ENCODE results near the gene BBS2. TPM values are rescaled to one million over a fixed set of nuclear protein-coding genes. Genes with fewer than 3 reads are reported as not detected.
"Not testable (repeated sequence)": the region's sequence is repeated elsewhere in the genome, so short reads cannot be mapped to it uniquely, and the experiment has no call there.

Gene BBS2
- polyA plus RNA-seq, 3 donors from 2014 or later = 16.9 to 25.6 (median 19.2) TPM

GRCh38 chr16:56513091-56513490, 6.7 kb downstream of the BBS2 start:
- no peaks in the 10 kb centered on the region for H3K27me3 Mint-ChIP-seq (ENCODE audit: low read depth in 3 of 3)
- peak overlapping the region in 1 of 6 donors; percentile 42 for H3K27ac Mint-ChIP-seq
- no peak for DNase-seq
- H3K9me3 Mint-ChIP-seq = no peaks in the 10 kb centered on the region
- no peak overlapping the region for H3K4me3 Mint-ChIP-seq
- peaks cover 8 to 10% of the 10 kb centered on the region in 2 donors for H3K4me1 Mint-ChIP-seq
- peaks cover 12 to 27% (median 16%) of the 10 kb centered on the region in 3 donors for H3K36me3 Mint-ChIP-seq

DNA sequence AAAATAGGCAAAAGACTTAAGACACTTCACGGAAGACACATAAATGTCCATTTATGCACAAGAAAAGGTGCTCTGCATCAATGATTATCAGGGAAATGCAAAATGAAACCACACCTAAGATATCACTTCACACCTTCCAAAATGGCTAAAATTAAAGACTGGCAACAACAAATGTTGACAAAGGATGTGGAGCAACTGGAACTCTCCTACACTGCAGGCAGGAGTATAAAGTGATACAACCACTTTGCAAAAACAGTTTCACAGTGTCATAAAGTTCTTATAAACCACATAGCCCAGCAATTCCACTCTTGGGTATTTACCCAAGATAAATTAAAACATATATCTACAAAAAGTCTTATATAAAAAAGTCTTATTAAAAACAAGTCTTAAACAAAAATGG, 7.8 kb downstream of the BBS2 start:
- no peaks in the 10 kb centered on the region for H3K27me3 Mint-ChIP-seq (ENCODE audit: low read depth in 3 of 3)
- DNase-seq = no peak
- H3K27ac Mint-ChIP-seq = no peak overlapping the region
- H3K4me3 Mint-ChIP-seq = no peak overlapping the region
- peaks cover 5 to 10% of the 10 kb centered on the region in 2 donors for H3K4me1 Mint-ChIP-seq
- no peaks in the 10 kb centered on the region for H3K9me3 Mint-ChIP-seq
- peaks cover 19 to 35% (median 20%) of the 10 kb centered on the region in 3 donors for H3K36me3 Mint-ChIP-seq

DNA sequence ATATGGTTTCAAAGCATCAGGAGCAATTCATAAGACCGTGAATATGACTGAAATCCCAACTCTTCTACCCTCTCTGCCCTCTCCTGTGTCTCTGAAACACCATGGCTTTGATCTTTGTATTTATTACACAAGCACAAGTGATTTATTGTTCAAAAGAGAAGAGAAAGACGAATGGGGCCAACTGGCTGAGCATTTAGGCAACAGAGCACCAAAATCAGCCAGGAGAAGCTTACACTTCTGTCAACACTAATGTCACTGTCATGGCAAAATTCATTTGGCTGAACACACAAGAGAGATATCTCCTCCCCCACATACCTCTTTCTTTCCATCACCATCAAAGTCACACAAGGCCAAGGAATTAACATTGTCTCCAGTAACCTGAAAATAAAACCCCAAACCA, 9.3 kb downstream of the BBS2 start:
- Mint-ChIP-seq H3K36me3 (peaks cover 23 to 49% (median 27%) of the 10 kb centered on the region in 3 donors), H3K9me3 (no peaks in the 10 kb centered on the region), H3K27ac (no peak overlapping the region), H3K4me1 (peaks cover 5 to 10% of the 10 kb centered on the region in 2 donors), H3K27me3 (ENCODE audit: low read depth in 3 of 3) (no peaks in the 10 kb centered on the region), H3K4me3 (no peak overlapping the region)
- no peak for DNase-seq

DNA sequence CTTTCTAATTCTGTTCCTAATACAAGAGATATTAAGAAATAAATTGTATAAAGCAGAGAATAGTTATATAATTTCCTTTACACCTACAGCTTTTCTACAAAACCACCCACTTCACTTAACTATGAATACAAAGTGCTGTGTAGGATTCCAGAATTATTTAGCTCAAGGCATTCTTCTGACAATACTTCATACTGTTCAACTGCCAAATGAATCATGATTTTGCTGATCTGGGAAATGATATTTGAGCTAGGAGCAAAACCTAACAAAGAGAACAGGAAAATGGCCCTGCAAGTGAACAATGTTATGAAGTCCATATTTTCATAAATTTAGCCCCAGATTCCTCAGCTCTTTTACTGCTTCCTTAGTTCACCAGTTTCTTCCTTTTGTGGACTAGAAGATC, 12.9 kb downstream of the BBS2 start:
- Mint-ChIP-seq H3K4me3 (no peak overlapping the region), H3K27me3 (ENCODE audit: low read depth in 3 of 3) (peaks cover 0 to 2% (median 0%) of the 10 kb centered on the region in 3 donors), H3K4me1 (no peaks in the 10 kb centered on the region), H3K36me3 (peaks cover 35 to 65% (median 42%) of the 10 kb centered on the region in 3 donors), H3K27ac (peak overlapping the region in 1 of 6 donors; percentile 0), H3K9me3 (no peaks in the 10 kb centered on the region)
- DNase-seq = no peak

DNA sequence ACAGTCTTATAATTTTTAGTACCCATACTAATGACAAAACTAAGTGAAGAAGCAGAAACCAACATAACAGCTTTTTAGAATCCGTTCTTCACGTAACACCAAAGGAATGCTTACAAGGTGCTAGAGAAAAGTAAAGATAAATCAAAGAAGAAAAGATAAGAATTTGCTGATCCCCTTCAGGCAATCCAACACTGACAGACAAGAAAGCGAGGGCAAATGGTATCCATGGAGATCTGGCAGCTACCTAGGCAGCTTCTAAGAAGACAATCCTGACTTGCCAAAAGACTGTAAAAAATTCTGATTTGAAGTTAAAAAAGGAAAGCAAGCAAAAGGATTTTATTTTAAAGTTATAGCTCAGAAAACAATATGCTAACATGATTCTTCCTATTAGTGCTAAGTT, 14.6 kb downstream of the BBS2 start:
- peaks cover 0 to 2% (median 0%) of the 10 kb centered on the region in 3 donors for H3K27me3 Mint-ChIP-seq (ENCODE audit: low read depth in 3 of 3)
- H3K27ac Mint-ChIP-seq = no peak overlapping the region
- DNase-seq = no peak
- no peak overlapping the region for H3K4me3 Mint-ChIP-seq
- no peaks in the 10 kb centered on the region for H3K4me1 Mint-ChIP-seq
- H3K9me3 Mint-ChIP-seq = no peaks in the 10 kb centered on the region
- peaks cover 34 to 64% (median 45%) of the 10 kb centered on the region in 3 donors for H3K36me3 Mint-ChIP-seq

DNA sequence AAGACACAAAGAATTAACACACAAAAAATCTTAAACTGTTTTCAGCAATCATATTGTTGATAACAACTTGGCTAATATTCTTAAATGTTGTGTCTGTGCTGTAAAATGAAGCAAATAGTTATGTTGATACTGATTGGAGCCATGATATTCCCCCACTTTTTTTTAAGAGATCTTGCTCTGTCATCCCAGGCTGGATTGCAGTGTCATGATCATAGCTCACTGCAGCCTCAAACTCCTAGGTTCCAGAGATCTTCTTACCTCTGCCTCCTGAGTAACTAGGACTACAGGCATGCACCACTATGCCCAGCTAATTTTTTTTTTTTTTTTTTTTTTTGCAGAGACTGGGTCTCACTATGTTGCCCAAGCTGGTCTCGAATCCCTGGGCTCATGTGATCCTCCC, 26.0 kb downstream of the BBS2 start:
- H3K4me1 Mint-ChIP-seq = no peaks in the 10 kb centered on the region
- H3K27ac Mint-ChIP-seq = no peak overlapping the region
- peaks cover 37 to 48% (median 39%) of the 10 kb centered on the region in 3 donors for H3K36me3 Mint-ChIP-seq
- H3K4me3 Mint-ChIP-seq = no peak overlapping the region
- no peak for DNase-seq
- no peaks in the 10 kb centered on the region for H3K9me3 Mint-ChIP-seq
- H3K27me3 Mint-ChIP-seq (ENCODE audit: low read depth in 3 of 3) = no peaks in the 10 kb centered on the region

DNA sequence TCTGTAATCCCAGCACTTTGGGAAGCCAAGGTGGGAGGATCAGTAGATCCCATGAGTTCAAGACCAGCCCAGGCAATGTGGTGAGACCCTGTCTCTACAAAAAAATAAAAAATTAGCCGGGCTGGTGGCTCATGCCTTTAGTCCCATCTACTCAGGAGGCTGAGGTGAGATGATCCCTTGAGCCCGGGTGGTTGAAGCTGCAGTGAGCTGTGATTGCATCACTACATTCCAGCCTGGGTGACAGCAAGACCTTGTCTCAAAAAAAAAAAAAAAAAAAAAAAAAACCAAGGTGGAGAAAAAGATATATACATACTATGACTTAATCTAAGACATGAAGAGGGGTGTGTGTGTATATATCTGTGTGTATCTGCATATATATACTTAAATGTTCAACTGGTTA, 26.7 kb downstream of the BBS2 start:
- H3K27ac Mint-ChIP-seq = no peak overlapping the region
- peaks cover 30 to 43% (median 34%) of the 10 kb centered on the region in 3 donors for H3K36me3 Mint-ChIP-seq

GRCh38 chr16:56491657-56492261, 28.1 kb downstream of the BBS2 start:
- no peak overlapping the region for H3K27ac Mint-ChIP-seq
- no peak for DNase-seq
- H3K9me3 Mint-ChIP-seq = no peaks in the 10 kb centered on the region
- H3K36me3 Mint-ChIP-seq = peaks cover 17 to 32% (median 27%) of the 10 kb centered on the region in 3 donors
- H3K27me3 Mint-ChIP-seq (ENCODE audit: low read depth in 3 of 3) = no peaks in the 10 kb centered on the region
- H3K4me3 Mint-ChIP-seq = no peak overlapping the region
- H3K4me1 Mint-ChIP-seq = no peaks in the 10 kb centered on the region

More for the DNA sequence above, 26.7 kb downstream of the BBS2 start:
- no peaks in the 10 kb centered on the region for H3K4me1 Mint-ChIP-seq
- no peaks in the 10 kb centered on the region for H3K9me3 Mint-ChIP-seq
- H3K27me3 Mint-ChIP-seq (ENCODE audit: low read depth in 3 of 3) = no peaks in the 10 kb centered on the region
- DNase-seq = no peak
- no peak overlapping the region for H3K4me3 Mint-ChIP-seq

- not testable (repeated sequence) for H3K9me3 Mint-ChIP-seq; H3K4me3 Mint-ChIP-seq; H3K27me3 Mint-ChIP-seq (ENCODE audit: low read depth in 3 of 3); DNase-seq; H3K27ac Mint-ChIP-seq; H3K4me1 Mint-ChIP-seq
- H3K36me3 Mint-ChIP-seq = peaks cover 18 to 29% (median 26%) of the 10 kb centered on the region in 3 donors
These were observed 31.0 kb downstream of the BBS2 start for GRCh38 chr16:56488868-56489267.

DNA sequence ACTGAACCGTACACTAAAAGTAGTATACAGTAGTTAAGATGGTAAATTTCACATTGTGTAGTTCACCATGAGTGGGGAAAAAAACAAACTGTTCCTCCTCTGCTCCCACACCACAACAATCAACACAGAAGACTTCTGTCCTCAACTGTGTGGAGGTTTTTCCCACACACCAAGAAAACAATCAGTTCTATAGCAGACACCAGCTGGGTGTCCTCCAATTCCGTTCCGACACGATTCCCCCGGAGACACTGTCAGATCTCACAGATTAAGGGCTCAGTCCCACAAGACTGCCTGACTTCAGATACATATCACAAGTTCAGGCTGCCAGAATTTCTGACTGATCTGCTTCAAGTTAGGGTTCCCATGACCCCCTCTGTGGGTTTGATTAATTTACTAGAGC, 31.8 kb downstream of the BBS2 start:
- DNase-seq = no peak
- Mint-ChIP-seq H3K27me3 (ENCODE audit: low read depth in 3 of 3) (no peaks in the 10 kb centered on the region), H3K9me3 (no peaks in the 10 kb centered on the region), H3K4me1 (no peaks in the 10 kb centered on the region), H3K27ac (peak overlapping the region in 1 of 6 donors; percentile 17), H3K4me3 (no peak overlapping the region), H3K36me3 (peaks cover 18 to 25% (median 20%) of the 10 kb centered on the region in 3 donors)

GRCh38 chr16:56483394-56483793, 36.4 kb downstream of the BBS2 start:
- no peaks in the 10 kb centered on the region for H3K9me3 Mint-ChIP-seq
- H3K4me3 Mint-ChIP-seq = no peak overlapping the region
- H3K27me3 Mint-ChIP-seq (ENCODE audit: low read depth in 3 of 3) = no peaks in the 10 kb centered on the region
- H3K4me1 Mint-ChIP-seq = no peaks in the 10 kb centered on the region
- H3K36me3 Mint-ChIP-seq = peaks cover 15 to 32% (median 19%) of the 10 kb centered on the region in 3 donors
- DNase-seq = no peak
- H3K27ac Mint-ChIP-seq = no peak overlapping the region

DNA sequence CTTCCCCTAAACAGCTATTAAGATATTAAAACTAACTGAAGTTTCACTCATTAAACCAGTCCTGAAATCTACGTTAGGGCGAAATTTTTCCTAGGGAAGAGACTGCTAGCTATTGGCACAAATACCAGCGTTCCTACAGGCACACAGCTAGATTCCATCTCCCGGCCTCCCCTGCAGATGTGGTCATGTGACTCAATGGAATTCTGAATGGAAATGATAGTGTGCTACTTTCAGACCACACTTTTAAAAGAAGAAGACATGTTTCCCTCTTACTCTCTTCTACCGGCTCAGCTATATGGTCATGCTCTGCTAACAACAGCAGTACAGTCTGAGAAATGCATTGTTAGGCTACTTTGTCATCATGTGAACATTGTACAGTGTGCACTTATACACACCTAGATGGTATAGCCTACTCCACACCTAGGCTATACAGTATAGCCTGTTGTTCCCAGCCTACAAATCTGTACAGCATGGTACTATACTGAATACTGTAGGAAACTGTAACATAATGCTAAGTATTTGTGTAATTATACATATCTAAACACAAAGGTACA, 37.1 kb downstream of the BBS2 start:
- no peak overlapping the region for H3K4me3 Mint-ChIP-seq
- H3K36me3 Mint-ChIP-seq = peaks cover 10 to 30% (median 19%) of the 10 kb centered on the region in 3 donors
- no peaks in the 10 kb centered on the region for H3K9me3 Mint-ChIP-seq
- no peak for DNase-seq
- no peaks in the 10 kb centered on the region for H3K4me1 Mint-ChIP-seq
- H3K27me3 Mint-ChIP-seq (ENCODE audit: low read depth in 3 of 3) = no peaks in the 10 kb centered on the region
- H3K27ac Mint-ChIP-seq = no peak overlapping the region

- peak overlapping the region in 1 of 6 donors; percentile 44 for H3K27ac Mint-ChIP-seq
- H3K4me3 Mint-ChIP-seq = no peak overlapping the region
- DNase-seq = no peak
- peaks cover 9 to 37% (median 20%) of the 10 kb centered on the region in 3 donors for H3K36me3 Mint-ChIP-seq
- H3K9me3 Mint-ChIP-seq = no peaks in the 10 kb centered on the region
- H3K27me3 Mint-ChIP-seq (ENCODE audit: low read depth in 3 of 3) = no peaks in the 10 kb centered on the region
- H3K4me1 Mint-ChIP-seq = no peaks in the 10 kb centered on the region
These were observed 38.2 kb downstream of the BBS2 start for GRCh38 chr16:56481468-56482122.

- Mint-ChIP-seq H3K27ac (peak overlapping the region in 1 of 6 donors; percentile 15), H3K36me3 (peaks cover 2 to 38% (median 23%) of the 10 kb centered on the region in 3 donors)
These were observed 38.9 kb downstream of the BBS2 start for GRCh38 chr16:56480776-56481467.

More at GRCh38 chr16:56480776-56481467, 38.9 kb downstream of the BBS2 start:
- Mint-ChIP-seq H3K4me3 (no peak overlapping the region), H3K9me3 (no peaks in the 10 kb centered on the region), H3K27me3 (ENCODE audit: low read depth in 3 of 3) (no peaks in the 10 kb centered on the region), H3K4me1 (no peaks in the 10 kb centered on the region)
- DNase-seq = no peak

All from immature natural killer cell (primary cell).